ENCODE measurements around the gene GDI2.
A peak's percentile ranks its signal among the peaks of the same experiment; 100 is the strongest.
"Not testable (repeated sequence)": the region's sequence is repeated elsewhere in the genome, so short reads cannot be mapped to it uniquely, and the experiment has no call there.

Gene GDI2

GRCh38 chr10:5782174-5782573 lies 31.1 kb downstream of the GDI2 start:
- DNase-seq (ENCODE audit: low read depth), result no peak

GRCh38 chr10:5779730-5780129 lies 33.5 kb downstream of the GDI2 start:
- DNase-seq (ENCODE audit: low read depth), result no peak

GRCh38 chr10:5777758-5778157 lies 35.5 kb downstream of the GDI2 start:
- DNase-seq (ENCODE audit: low read depth), result not testable (repeated sequence)

- no peak for DNase-seq (ENCODE audit: low read depth)
Measured at GRCh38 chr10:5776881-5777197, 36.4 kb downstream of the GDI2 start.

GRCh38 chr10:5776136-5776880 lies 36.9 kb downstream of the GDI2 start:
- no peak for DNase-seq (ENCODE audit: low read depth)

GRCh38 chr10:5775685-5776084 lies 37.5 kb downstream of the GDI2 start:
- peak; percentile 84 for DNase-seq (ENCODE audit: low read depth)

GRCh38 chr10:5774987-5775620 lies 38.1 kb downstream of the GDI2 start:
- no peak for DNase-seq (ENCODE audit: low read depth)

- no peak for DNase-seq (ENCODE audit: low read depth)
Measured at GRCh38 chr10:5766189-5766588, 47.0 kb downstream of the GDI2 start.

- no peak for DNase-seq (ENCODE audit: low read depth)
Measured at GRCh38 chr10:5765617-5766016, 47.6 kb downstream of the GDI2 start.

GRCh38 chr10:5764422-5765297 lies 48.6 kb downstream of the GDI2 start:
- no peak for DNase-seq (ENCODE audit: low read depth)

- no peak for DNase-seq (ENCODE audit: low read depth)
Measured at GRCh38 chr10:5762531-5762930, 50.7 kb downstream of the GDI2 start.

GRCh38 chr10:5761220-5761619 lies 52.0 kb downstream of the GDI2 start:
- DNase-seq (ENCODE audit: low read depth), result no peak

GRCh38 chr10:5760515-5760914 lies 52.7 kb downstream of the GDI2 start:
- DNase-seq (ENCODE audit: low read depth), result no peak

- DNase-seq (ENCODE audit: low read depth), result no peak
Measured at GRCh38 chr10:5758927-5759326, 54.3 kb downstream of the GDI2 start.

GRCh38 chr10:5757766-5758517 lies 55.3 kb downstream of the GDI2 start:
- DNase-seq (ENCODE audit: low read depth), result no peak

- DNase-seq (ENCODE audit: low read depth), result no peak
Measured at GRCh38 chr10:5752301-5752871, 60.8 kb downstream of the GDI2 start.

- DNase-seq (ENCODE audit: low read depth), result no peak
Measured at GRCh38 chr10:5751601-5752253, 61.5 kb downstream of the GDI2 start.

- DNase-seq (ENCODE audit: low read depth), result no peak
Measured at GRCh38 chr10:5748394-5748803, 64.8 kb downstream of the GDI2 start.

GRCh38 chr10:5746197-5746596 lies 67.0 kb downstream of the GDI2 start:
- no peak for DNase-seq (ENCODE audit: low read depth)

- no peak for DNase-seq (ENCODE audit: low read depth)
Measured at GRCh38 chr10:5744849-5745248, 68.4 kb downstream of the GDI2 start.

- DNase-seq (ENCODE audit: low read depth), result no peak
Measured at GRCh38 chr10:5743736-5744135, 69.5 kb downstream of the GDI2 start.
